T-helper 1 cell treated with Interleukin-12 subunit alpha and Interleukin-12 subunit beta and Interleukin-4 antibody, amounts not matched to agents 30 μg/mL and 1 μg/mL, for 36 hours (primary cell): ENCODE results near the gene RDH14.

ENCODE experiments used
- H3K27ac Mint-ChIP-seq: one replicate; pipeline ENCODE4 v1.8.0; 2021; ENCODE audit warnings: mild to moderate bottlenecking, mixed read lengths
- H3K27me3 Mint-ChIP-seq: one replicate; pipeline ENCODE4 v1.8.0; 2021; ENCODE audit warnings: low read depth, mixed read lengths
- H3K36me3 Mint-ChIP-seq: one replicate; pipeline ENCODE4 v1.8.0; 2021; ENCODE audit warnings: low read depth, mixed read lengths
- H3K4me1 Mint-ChIP-seq: one replicate; pipeline ENCODE4 v1.8.0; 2021; ENCODE audit warnings: low read depth, mixed read lengths
- H3K4me3 Mint-ChIP-seq: one replicate; pipeline ENCODE4 v1.8.0; 2021; ENCODE audit warnings: mild to moderate bottlenecking, moderate library complexity, mixed read lengths
- H3K9me3 Mint-ChIP-seq: one replicate; pipeline ENCODE4 v1.8.0; 2021; ENCODE audit warnings: mixed read lengths

RDH14 gene

GRCh38 chr2:18550433-18550832 lies 10.0 kb downstream of the RDH14 start:
- H3K27me3 Mint-ChIP-seq = no peaks in the 10 kb centered on the region
- H3K4me1 Mint-ChIP-seq = peaks cover 9% of the 10 kb centered on the region
- no peak overlapping the region for H3K4me3 Mint-ChIP-seq
- no peaks in the 10 kb centered on the region for H3K9me3 Mint-ChIP-seq
- no peak overlapping the region for H3K27ac Mint-ChIP-seq
- H3K36me3 Mint-ChIP-seq = peaks cover 18% of the 10 kb centered on the region

GRCh38 chr2:18549083-18549482 lies 11.4 kb downstream of the RDH14 start:
- Mint-ChIP-seq H3K4me3 (no peak overlapping the region), H3K27ac (no peak overlapping the region), H3K4me1 (peaks cover 11% of the 10 kb centered on the region), H3K36me3 (peaks cover 9% of the 10 kb centered on the region), H3K9me3 (no peaks in the 10 kb centered on the region), H3K27me3 (no peaks in the 10 kb centered on the region)

- Mint-ChIP-seq H3K4me3 (no peak overlapping the region), H3K4me1 (peaks cover 9% of the 10 kb centered on the region), H3K36me3 (peaks cover 7% of the 10 kb centered on the region), H3K9me3 (no peaks in the 10 kb centered on the region), H3K27me3 (no peaks in the 10 kb centered on the region), H3K27ac (no peak overlapping the region)
Observed at GRCh38 chr2:18548621-18549020, 11.8 kb downstream of the RDH14 start.

- H3K36me3 Mint-ChIP-seq = peaks cover 2% of the 10 kb centered on the region
- no peak overlapping the region for H3K27ac Mint-ChIP-seq
- H3K4me3 Mint-ChIP-seq = no peak overlapping the region
- H3K9me3 Mint-ChIP-seq = no peaks in the 10 kb centered on the region
- peaks cover 9% of the 10 kb centered on the region for H3K4me1 Mint-ChIP-seq
- peaks cover 3% of the 10 kb centered on the region for H3K27me3 Mint-ChIP-seq
Observed at GRCh38 chr2:18546567-18546966, 13.9 kb downstream of the RDH14 start.

- Mint-ChIP-seq H3K27ac (no peak overlapping the region), H3K27me3 (peaks cover 3% of the 10 kb centered on the region), H3K4me1 (peaks cover 13% of the 10 kb centered on the region)
Observed at GRCh38 chr2:18545384-18545783, 15.1 kb downstream of the RDH14 start.

DNA sequence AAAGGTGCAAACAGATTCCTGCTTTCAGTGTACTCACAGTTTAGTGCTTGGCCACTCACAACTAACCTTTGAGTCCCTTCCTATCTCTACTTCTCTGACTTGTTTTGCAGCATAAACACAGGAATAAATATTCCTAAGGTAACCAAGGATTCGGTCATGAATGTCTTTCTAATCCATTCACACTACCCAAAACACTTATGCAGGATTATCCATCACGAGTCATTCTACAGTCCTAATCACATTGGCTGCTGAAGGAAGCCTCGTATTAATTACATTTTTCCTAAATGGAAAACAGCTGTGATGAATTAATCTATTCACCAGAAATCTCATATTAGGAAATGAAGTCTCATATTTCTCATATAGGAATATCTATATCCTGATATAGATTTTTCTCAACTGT lies 16.3 kb downstream of the RDH14 start:
- Mint-ChIP-seq H3K4me3 (no peak overlapping the region), H3K27me3 (peaks cover 3% of the 10 kb centered on the region), H3K27ac (no peak overlapping the region), H3K9me3 (peaks cover 3% of the 10 kb centered on the region), H3K36me3 (peaks cover under 1% of the 10 kb centered on the region), H3K4me1 (peaks cover 12% of the 10 kb centered on the region)

More at GRCh38 chr2:18545384-18545783, 15.1 kb downstream of the RDH14 start:
- peaks cover 2% of the 10 kb centered on the region for H3K36me3 Mint-ChIP-seq
- H3K4me3 Mint-ChIP-seq = no peak overlapping the region
- peaks cover 3% of the 10 kb centered on the region for H3K9me3 Mint-ChIP-seq

GRCh38 chr2:18540872-18541271 lies 19.6 kb downstream of the RDH14 start:
- H3K27me3 Mint-ChIP-seq = peaks cover 3% of the 10 kb centered on the region

DNA sequence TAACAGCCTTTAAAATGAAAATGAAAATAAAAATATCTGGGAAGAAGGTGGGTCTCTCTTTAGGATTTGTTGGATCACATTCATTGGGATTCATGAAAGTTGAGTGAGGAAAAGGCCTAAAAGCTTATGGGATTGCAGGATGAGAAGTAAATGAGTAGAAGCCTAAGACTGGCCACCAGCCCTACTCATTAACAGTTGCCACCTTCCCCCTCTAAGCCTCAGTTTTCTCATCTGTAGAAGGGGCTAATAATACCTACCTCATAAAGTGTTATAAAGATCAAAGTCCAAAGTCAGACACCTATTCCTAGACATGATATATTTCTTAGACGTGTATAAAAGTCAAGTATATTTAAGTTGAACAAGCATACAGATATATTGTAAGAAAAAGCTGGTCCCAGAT lies 23.8 kb downstream of the RDH14 start:
- Mint-ChIP-seq H3K36me3 (no peaks in the 10 kb centered on the region), H3K4me3 (no peak overlapping the region), H3K27me3 (no peaks in the 10 kb centered on the region), H3K4me1 (peaks cover 5% of the 10 kb centered on the region), H3K27ac (no peak overlapping the region), H3K9me3 (peaks cover 3% of the 10 kb centered on the region)

More at GRCh38 chr2:18540872-18541271, 19.6 kb downstream of the RDH14 start:
- H3K9me3 Mint-ChIP-seq = peaks cover 3% of the 10 kb centered on the region
- no peaks in the 10 kb centered on the region for H3K36me3 Mint-ChIP-seq
- H3K27ac Mint-ChIP-seq = no peak overlapping the region
- H3K4me1 Mint-ChIP-seq = peaks cover 7% of the 10 kb centered on the region
- H3K4me3 Mint-ChIP-seq = no peak overlapping the region

DNA sequence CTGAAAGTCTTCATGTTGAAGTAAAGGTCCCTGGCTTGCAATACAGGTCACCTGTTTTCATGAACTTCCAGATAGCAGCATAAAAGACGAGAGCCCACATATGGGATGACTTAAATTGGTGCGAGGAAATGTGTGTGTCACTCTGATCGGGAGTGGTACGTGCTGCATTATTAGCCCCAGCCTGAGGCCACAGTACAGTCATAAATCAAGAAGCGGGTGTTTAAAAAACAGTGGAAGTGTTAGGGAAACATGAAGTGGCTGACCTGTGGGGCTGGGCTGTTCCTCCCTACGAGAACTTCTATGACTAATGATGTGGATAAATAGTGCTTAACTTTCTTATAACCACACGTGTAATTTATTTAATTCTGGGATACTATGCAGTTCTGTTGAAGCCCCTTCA lies 24.4 kb downstream of the RDH14 start:
- Mint-ChIP-seq H3K4me3 (no peak overlapping the region), H3K27me3 (no peaks in the 10 kb centered on the region), H3K36me3 (no peaks in the 10 kb centered on the region), H3K9me3 (peaks cover 3% of the 10 kb centered on the region), H3K27ac (no peak overlapping the region), H3K4me1 (peaks cover 4% of the 10 kb centered on the region)

GRCh38 chr2:18531194-18531593 lies 29.3 kb downstream of the RDH14 start:
- Mint-ChIP-seq H3K4me1 (no peaks in the 10 kb centered on the region), H3K27me3 (no peaks in the 10 kb centered on the region), H3K9me3 (no peaks in the 10 kb centered on the region), H3K36me3 (no peaks in the 10 kb centered on the region), H3K4me3 (no peak overlapping the region), H3K27ac (no peak overlapping the region)

GRCh38 chr2:18527822-18528221 lies 32.6 kb downstream of the RDH14 start:
- Mint-ChIP-seq H3K4me3 (no peak overlapping the region), H3K27ac (no peak overlapping the region), H3K4me1 (no peaks in the 10 kb centered on the region), H3K27me3 (no peaks in the 10 kb centered on the region), H3K36me3 (no peaks in the 10 kb centered on the region), H3K9me3 (no peaks in the 10 kb centered on the region)

GRCh38 chr2:18527326-18527725 lies 33.1 kb downstream of the RDH14 start:
- Mint-ChIP-seq H3K4me3 (no peak overlapping the region), H3K27ac (no peak overlapping the region), H3K9me3 (no peaks in the 10 kb centered on the region), H3K27me3 (no peaks in the 10 kb centered on the region), H3K36me3 (no peaks in the 10 kb centered on the region), H3K4me1 (no peaks in the 10 kb centered on the region)

DNA sequence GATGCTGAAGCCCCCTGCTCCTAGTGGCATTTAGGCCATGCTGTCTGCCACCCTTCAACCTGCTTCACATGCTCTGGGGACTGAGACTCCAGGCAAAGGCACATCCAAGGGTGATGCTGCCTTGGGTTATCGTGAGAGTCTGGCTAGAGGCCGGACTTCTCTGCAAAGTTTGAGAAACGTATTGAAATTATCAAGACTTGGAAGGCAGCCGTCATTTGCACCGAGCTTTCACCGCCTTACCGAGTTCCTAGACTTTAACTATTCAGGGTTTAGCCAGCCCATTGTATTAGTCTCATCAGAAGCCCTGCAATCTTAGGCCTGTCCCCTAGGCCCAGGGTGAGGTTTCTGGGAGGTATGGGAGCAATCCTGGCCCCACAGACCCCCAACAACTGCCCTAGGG lies 34.0 kb downstream of the RDH14 start:
- Mint-ChIP-seq H3K27me3 (no peaks in the 10 kb centered on the region), H3K9me3 (no peaks in the 10 kb centered on the region), H3K4me1 (no peaks in the 10 kb centered on the region), H3K27ac (no peak overlapping the region), H3K4me3 (no peak overlapping the region), H3K36me3 (no peaks in the 10 kb centered on the region)

- Mint-ChIP-seq H3K27me3 (no peaks in the 10 kb centered on the region), H3K9me3 (no peaks in the 10 kb centered on the region), H3K27ac (no peak overlapping the region), H3K36me3 (no peaks in the 10 kb centered on the region), H3K4me1 (no peaks in the 10 kb centered on the region), H3K4me3 (no peak overlapping the region)
Observed at GRCh38 chr2:18525852-18526251, 34.6 kb downstream of the RDH14 start.

- Mint-ChIP-seq H3K27ac (no peak overlapping the region), H3K27me3 (no peaks in the 10 kb centered on the region), H3K9me3 (no peaks in the 10 kb centered on the region), H3K36me3 (no peaks in the 10 kb centered on the region), H3K4me3 (no peak overlapping the region), H3K4me1 (no peaks in the 10 kb centered on the region)
Observed at GRCh38 chr2:18525236-18525635, 35.2 kb downstream of the RDH14 start.

DNA sequence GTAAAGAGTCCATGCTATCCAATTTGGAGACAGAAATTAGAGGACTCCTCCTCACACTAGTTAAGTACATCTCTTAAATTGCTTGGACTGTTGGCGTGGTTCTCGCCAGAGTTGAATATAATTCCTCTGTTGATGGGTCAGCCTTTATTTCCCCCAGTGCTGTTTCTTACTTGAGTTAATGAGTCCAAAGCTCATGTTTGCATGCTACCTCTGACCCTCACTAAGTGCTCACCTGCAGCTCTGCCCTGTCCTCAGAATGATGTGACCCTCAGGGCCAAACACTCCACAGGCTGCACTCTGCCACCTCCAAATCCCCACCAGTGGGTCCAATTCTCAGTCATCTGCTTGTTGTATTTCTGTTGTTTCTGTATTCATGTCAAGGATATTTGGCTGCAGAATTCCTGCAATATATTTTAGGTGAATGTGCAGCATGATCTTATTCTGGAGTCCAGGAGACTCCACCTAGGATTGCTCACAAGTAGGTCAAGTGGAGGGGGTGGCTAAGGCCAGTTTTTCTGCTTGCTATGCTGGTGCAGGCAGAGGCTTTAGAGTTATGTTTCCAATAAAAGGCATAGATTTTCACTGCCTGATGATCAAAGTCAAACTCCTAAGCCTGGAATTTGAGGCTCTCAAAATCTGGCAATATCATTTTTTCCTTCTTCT lies 37.8 kb downstream of the RDH14 start:
- Mint-ChIP-seq H3K4me1 (no peaks in the 10 kb centered on the region), H3K27me3 (no peaks in the 10 kb centered on the region)

More for the DNA sequence above, 37.8 kb downstream of the RDH14 start:
- Mint-ChIP-seq H3K9me3 (no peaks in the 10 kb centered on the region), H3K36me3 (no peaks in the 10 kb centered on the region), H3K27ac (no peak overlapping the region), H3K4me3 (no peak overlapping the region)
